Activated CD8-positive, alpha-beta memory T cell treated with anti-CD3 and anti-CD28 coated beads, Interleukin-2, amount 50 U/mL, for 1 hour (primary cell): ENCODE results near the gene CDKL2.
"Not testable (repeated sequence)": the region's sequence is repeated elsewhere in the genome, so short reads cannot be mapped to it uniquely, and the experiment has no call there.

Experiments
- DNase-seq: peaks from one replicate; pipeline ENCODE4 v3.0.0-alpha.2; 2020; ENCODE audit errors: extremely low read depth

CDKL2 gene

GRCh38 chr4:75630174-75630936 is at the start of gene CDKL2:
CDKL2 (minus strand) TSS chr4:75630528; CDS start chr4:75625988, 4,540 bp downstream.
- peak; percentile 78 for DNase-seq

DNA sequence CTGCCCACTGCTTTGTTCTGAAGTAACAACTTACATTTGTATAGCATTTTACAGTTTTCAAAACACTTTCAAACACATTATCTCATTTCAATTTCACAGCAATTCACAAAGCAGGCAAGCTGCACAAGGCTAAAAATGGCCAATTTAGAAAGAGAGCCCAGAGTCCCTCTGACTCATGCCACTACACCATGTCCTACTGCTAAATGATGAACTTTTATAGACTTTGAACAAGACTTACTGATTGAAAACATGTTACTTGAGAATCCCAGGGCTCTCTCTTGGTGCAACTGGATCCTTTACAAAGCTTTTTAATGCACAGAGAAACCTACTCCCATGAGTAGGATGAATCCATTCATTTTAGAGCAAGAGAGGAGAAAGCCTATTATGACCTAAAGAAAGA is 48.6 kb upstream of the CDKL2 start:
- DNase-seq: no peak

- DNase-seq: no peak
Observed at GRCh38 chr4:75678473-75678872, 48.1 kb upstream of the CDKL2 start.

DNA sequence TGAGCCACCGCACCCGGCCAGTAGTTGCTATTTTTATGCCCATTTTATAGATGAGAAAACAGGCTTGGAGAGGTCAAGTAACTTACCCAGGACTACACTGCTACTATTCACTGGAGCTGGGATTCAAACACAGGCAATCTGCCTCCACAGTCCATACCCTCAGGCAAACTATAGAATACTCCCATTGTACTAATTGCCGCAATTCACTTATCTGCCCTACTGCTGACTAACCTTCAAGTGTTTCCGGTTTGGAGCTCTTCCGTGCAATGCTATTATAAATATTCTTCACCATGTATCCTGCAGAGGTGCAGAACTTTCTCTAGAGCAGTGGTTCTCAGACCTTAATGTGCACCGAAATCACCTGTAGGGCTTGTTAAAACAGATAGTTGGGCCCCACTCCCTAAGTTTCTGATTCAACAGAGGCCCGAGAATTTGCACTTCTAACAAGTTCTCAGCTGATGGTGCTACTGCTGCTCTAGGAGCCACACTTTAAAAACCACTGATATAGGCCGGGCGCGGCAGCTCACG is 44.7 kb upstream of the CDKL2 start:
- no peak for DNase-seq

DNA sequence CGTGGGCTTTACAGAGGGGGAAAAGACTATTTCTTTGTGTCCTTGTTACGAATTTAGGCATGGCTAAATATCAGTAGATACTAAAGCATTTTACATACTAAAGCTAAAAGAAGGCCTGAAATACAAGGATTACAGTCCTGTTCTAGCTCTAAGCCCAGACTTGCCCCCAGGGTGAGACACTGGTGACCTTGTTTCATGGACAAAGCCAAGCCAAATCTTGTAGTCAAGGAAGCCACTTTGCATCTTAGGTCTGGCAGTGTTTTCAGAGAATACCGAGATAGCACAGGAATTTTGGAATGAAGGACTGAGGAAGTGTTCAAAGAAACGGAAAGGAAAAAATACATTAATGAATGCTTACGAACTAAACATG is 43.6 kb upstream of the CDKL2 start:
- DNase-seq: no peak

GRCh38 chr4:75673027-75673958 is 43.0 kb upstream of the CDKL2 start, which contains the start of gene G3BP2:
G3BP2 (minus strand) TSS chr4:75673411; CDS start chr4:75662025, 11,386 bp downstream.
- peak; percentile 97 for DNase-seq

GRCh38 chr4:75672461-75673026 is 42.2 kb upstream of the CDKL2 start:
- peak; percentile 54 for DNase-seq

- DNase-seq: no peak
Observed at GRCh38 chr4:75671802-75672421, 41.6 kb upstream of the CDKL2 start.

- DNase-seq: no peak
Observed at GRCh38 chr4:75668596-75668995, 38.3 kb upstream of the CDKL2 start.

DNA sequence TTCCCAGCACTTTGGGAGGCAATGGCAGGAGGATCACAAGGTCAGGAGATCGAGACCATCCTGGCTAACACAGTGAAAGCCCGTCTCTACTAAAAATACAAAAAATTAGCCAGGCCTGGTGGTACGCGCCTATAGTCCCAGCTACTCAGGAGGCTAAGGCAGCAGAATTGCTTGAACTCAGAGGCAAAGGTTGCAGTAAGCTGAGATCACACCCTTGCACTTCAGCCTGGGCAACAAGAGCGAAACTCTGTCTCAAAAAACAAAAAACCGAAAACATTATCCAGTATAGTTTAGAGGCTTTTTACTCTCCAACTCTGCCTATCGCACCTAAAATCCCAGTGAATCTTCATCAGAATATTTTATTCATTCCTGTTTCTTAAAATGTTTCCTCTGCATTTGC is 37.3 kb upstream of the CDKL2 start:
- DNase-seq: not testable (repeated sequence)

GRCh38 chr4:75666299-75666698 is 36.0 kb upstream of the CDKL2 start:
- no peak for DNase-seq

GRCh38 chr4:75664604-75665003 is 34.3 kb upstream of the CDKL2 start:
- DNase-seq: not testable (repeated sequence)

- DNase-seq: no peak
Observed at GRCh38 chr4:75662626-75663025, 32.3 kb upstream of the CDKL2 start.

GRCh38 chr4:75660491-75660890 is 30.2 kb upstream of the CDKL2 start:
- no peak for DNase-seq

DNA sequence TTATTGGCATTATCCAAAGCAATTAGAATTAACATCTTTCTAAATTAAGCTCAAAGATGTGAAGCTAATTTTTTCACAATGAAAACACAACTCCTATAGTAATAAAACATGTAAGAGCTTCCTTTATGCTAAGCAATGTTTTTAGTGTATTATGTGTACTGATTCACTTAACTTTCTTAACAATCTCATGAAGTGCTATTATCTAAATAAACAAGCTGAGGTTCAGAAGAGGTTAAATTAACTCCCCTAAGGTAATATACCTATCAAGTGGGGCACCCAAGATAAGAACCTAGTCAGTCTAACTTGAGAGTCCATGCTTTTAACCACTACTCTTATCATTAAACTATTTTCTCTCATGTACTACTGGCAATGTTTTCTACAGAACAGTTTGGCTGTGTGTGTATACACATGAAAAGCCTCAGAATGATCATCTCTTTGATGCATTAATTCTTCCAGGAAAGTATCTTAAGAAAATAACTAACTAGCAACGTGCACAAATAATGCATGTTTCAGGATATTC is 29.2 kb upstream of the CDKL2 start:
- DNase-seq: no peak

- no peak for DNase-seq
Observed at GRCh38 chr4:75658876-75659275, 28.5 kb upstream of the CDKL2 start.

- DNase-seq: peak; percentile 16
Observed at GRCh38 chr4:75655562-75655961, 25.2 kb upstream of the CDKL2 start.

GRCh38 chr4:75654905-75655304 is 24.6 kb upstream of the CDKL2 start:
- no peak for DNase-seq

- DNase-seq: no peak
Observed at GRCh38 chr4:75653845-75654503, 23.6 kb upstream of the CDKL2 start.

DNA sequence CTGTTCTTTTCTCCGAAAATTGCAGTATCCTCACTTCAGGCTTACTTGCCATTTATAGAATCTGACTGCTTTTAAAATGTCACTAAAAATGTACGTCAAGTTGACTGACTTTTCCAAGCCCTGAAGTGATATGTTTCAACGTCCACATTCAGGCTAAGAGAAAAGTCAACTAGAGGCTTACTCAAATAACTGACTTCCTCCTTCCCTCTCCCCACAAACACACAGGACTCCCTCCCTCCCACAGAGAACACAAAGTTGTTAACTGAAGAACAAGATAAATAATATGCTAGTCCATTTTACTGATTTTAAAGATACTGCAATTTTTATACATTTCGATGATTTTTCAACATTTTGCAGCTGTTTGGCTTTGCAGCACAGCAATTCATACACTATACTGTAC is 13.8 kb upstream of the CDKL2 start:
- DNase-seq: no peak

- no peak for DNase-seq
Observed at GRCh38 chr4:75643651-75644050, 13.3 kb upstream of the CDKL2 start.
